GM21825 (cell line): Measurements from ENCODE around the gene PLCXD1.
A peak's percentile ranks its signal among the peaks of the same experiment; 100 is the strongest.
"Not testable (repeated sequence)": the region's sequence is repeated elsewhere in the genome, so short reads cannot be mapped to it uniquely, and the experiment has no call there.

Experiments used
- ATAC-seq: cut with Tn5 transposase; IDR thresholded peaks from one replicate; pipeline ENCODE4 v1.9.1; 2021; ENCODE audit warnings: mild to moderate bottlenecking, moderate library complexity; ENCODE audit not compliant: unreplicated experiment

PLCXD1 gene

DNA sequence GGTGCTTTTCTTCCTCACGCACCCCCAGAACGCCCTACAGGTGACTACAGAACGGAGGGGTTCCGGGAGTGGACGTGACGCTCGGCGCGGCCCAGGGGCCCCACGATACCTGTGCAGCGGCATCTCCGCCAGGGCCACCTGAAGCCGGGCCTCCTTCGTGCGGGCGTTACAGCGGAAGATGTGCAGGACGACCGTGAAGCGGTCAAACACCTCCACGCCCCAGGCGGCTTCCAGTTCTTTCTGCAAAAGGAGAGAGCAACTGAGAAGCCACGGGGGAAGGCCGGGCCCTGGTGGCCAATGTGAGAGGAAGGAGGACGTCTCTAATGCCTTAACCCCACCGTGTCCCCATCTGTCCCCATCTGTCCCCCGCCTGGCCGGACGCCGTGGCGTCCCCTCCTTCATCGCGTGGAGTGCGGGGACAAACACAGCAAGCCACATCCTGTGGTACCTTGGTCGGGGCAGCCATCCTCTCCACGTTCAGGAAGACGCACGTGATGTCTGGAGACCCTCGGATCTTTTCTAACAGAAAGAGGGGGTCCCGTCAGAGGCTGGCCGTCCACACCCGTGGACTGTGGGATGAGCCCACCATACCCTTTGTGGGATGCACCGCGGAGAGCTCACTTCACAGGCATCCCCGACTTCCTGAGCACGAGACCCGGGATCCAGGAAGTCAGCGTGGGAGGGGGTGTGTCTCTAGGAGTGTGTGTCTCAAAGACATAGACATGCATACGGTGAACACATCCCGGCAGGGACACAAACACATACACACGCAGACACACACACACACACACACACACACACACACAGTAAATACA lies 33.8 kb downstream of the PLCXD1 start:
- no peak for ATAC-seq

DNA sequence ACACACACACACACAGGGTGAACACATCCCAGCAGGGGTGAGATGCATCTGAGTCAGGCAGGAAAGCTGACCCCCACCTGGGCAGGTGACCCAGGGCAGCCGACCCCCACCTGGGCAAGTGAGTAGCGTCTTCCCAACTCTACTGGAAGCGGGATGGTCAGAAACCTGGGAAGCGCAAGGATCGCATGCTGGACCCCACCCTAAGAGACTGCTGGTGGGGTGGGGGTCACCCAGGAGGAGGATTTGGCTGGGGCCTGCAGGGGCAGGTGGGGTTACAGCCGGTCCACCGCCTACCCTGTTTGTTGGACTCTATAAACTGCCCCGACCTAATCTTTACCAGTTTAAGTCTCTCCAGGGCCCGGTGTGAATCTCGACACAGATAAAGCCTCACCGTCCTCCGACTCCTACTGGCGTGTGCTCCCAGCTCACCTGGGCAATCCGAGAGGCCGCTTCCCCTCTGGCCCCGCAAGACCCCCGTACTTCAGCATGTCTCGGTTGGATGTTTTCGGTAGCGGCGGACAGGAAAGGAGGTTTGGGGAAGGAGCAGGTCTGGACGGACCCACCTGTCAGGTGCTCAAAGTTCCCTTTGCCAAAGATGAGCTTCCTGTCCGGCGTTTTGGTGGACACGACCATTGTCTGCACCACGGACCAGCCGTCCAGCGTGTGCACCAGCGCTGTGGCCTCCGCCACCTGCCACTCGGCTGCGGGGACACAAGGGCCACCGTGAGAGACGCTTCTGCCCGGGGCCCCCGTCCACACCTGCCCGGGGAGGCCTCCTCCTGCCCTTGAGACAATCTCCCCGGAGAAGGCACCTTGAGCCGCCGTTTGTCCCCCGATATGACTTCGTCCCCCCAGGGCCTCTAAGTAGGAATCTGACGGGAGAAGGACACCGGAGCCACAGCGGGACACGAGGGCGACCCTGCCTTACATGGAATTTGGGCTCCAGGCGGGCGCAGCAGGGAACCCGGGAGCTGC lies 35.5 kb downstream of the PLCXD1 start:
- ATAC-seq = no peak

GRCh38 chrX:317424-318067 lies 36.4 kb downstream of the PLCXD1 start:
- ATAC-seq = no peak

DNA sequence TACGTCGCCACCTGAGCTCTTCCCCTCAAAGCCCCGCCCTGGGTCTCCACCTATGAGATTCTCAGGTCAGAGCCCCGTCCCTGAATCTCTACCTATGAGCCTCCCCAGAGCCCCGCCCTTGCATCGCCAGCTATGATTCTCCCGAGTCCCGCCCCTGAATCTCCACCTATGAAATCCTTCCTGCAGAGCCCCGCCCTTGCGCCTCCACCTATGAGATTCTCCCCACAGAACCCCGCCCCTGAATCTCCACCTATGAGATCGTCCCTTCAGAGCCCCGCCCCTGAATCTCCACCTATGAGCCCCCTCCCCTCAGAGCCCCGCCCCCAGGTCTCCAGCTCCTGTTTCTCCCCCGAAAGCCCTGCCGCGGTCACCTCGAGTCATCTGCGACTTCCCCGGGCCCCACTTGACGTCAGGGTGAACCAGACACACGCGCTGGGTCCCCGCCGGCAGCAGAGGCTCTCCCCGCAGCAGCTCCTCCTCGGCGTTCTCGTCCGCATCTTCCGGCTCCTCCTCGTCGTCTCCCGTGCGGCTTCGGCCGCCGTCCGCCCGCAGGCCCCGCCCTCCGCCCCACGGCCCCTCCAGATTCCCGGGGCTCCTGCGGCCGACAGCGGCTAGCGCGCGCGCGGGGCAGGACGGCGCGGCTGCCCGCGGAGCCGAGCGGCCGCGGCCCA lies 37.0 kb downstream of the PLCXD1 start:
- peak; percentile 59 for ATAC-seq

GRCh38 chrX:318739-319578 lies 37.8 kb downstream of the PLCXD1 start, which contains the start of gene GTPBP6:
Gene GTPBP6, minus strand, starts transcription at chrX:318796. Its CDS starts 9 bp downstream, at chrX:318787.
- peak; percentile 81 for ATAC-seq

DNA sequence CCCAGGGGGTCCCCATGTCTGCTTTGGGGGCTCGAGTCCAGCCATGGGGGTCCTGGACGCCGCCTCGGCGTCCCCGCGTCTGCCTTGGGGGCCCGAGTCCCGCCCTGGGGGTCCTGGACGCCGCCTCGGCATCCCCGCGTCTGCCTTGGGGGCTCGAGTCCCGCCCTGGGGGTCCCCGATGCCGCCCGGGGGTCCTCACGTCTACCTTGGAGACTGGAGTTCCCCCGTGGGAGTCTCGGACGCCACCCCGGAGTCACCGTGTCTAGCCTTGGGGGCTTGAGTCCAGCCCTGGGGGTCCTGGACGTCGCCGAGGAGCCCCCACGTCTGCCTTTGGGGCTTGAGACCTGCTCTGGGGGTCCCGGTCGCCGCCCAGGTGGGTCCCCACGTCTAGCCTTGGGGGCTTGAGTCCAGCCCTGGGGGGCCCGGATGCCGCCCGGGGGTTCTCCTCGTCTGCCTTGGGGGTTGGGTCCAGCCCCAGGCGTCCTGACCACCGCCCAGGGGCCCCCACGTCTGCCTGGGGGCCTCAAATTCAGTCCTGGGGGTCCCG lies 38.5 kb downstream of the PLCXD1 start:
- no peak for ATAC-seq

DNA sequence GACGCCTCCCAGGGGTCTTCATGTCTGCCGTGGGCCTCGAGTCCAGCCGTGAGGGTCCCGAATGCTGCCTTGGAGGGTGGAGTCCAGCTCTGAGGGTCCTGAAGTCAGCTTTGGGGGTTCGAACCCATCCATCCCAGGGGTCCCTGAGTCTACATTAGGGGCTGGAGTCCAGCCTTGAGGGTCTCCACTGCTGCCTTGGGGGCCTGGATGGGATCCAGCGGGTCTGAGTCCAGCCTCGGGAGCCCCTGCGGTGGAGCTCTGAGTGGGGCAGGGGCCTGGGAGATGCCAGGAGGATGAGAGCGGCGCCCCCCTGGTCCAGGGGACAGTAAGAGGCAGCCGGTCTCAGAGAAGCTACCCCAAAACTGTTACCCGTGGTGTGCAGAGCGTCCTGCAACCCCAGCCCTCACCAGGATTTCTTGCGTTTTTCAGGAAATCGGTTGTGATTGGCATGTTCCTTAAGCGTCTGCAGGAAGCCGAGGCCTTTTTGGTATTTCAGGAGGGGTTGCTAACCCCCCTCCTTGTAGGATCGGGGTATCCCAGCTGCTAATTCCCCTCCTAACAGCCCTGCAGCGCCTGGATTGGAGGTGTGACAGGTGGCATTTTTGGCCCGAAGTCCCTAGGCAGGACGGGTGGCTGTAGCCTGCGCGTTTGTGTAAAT lies 39.1 kb downstream of the PLCXD1 start:
- ATAC-seq = no peak

DNA sequence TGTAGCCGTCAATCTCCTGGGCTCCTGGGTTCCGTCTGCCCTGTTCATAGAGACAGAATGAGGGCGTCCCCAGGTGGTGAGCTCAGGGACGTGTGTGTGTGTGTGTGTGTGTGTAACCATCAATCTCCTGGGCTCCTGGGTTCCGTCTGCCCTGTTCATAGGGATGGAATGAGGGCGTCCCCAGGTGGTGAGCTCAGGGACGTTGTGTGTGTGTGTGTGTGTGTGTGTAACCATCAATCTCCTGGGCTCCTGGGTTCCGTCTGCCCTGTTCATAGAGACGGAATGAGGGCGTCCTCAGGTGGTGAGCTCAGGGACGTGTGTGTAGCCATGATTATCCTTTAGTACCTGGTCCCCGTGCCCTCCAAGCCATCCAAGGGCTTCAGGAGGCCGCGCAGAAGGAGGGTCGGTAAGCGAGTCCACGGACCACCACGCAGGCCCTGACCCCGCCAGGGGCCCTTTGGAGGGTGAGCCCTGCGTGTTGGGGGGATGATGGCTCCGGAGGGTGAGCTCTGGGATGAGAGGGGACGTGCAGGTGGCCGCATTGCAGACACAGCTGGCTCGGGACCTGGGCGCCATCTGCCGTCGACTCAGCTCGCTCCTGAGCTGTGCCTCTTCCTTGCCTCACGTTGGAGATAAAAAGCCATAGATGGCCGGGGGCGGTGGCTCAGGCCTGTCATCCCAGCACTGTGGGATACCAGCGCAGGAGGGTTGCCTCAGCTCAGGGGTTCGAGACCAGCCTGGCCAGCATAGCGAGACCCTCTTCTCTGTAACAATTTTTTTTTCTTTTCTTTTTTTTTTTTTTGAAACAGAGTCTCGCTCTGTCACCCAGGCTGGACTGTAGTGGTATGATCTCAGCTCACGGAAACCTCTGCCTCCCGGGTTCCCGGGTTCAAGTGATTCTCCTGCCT lies 42.8 kb downstream of the PLCXD1 start:
- peak; percentile 38 for ATAC-seq

- ATAC-seq = not testable (repeated sequence)
These were observed 43.5 kb downstream of the PLCXD1 start for GRCh38 chrX:324664-325063.

DNA sequence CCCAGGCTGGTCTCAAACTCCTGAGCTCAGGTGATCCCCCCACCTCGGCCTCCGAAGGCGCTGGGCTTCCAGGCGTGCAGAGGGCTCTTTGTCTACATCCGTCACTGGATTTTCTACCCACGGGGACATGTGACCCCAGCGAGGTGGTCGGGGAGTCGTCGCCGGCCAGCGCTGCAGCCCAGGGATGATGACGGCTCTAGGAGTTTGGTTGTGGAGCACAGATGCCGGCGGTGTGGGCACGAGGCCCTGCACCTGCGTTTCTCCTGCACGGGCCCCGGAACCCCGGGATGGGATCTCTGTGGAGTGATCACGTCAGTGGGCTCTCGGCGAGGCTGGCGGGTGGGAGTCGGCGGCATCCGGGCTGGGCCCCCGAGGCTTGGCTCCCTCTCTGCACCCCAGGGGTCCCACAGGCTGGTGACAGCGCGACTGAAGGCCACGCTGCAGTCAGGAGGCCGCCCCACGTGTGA lies 46.5 kb downstream of the PLCXD1 start:
- no peak for ATAC-seq

GRCh38 chrX:329291-329910 lies 48.2 kb downstream of the PLCXD1 start:
- ATAC-seq = no peak

DNA sequence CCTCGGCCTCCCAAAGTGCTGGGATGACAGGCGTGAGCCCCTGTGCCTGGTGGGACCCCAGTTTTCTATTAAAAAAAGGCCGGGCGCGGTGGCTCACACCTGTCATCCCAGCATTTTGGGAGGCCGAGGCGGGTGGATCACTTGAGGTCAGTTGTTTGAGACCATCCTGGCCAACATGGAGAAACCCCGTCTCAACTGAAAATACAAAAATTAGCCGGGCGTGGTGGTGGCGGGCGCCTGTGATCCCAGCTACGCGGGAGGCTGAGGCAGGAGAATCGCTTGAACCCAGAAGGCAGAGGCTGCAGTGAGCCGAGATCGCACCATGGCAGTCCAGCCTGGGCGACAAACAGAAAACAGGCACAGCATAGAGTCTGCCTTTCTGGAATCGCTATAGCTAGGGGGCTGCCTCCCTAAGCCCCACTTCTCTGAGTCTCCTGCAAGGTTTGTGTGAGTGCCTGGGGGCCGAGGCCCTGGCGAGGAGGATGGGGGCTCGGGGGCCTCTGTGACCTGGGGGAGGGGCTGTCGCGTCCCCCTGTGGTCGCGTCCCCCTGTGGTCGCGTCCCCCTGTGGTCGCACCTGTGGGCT lies 49.1 kb downstream of the PLCXD1 start:
- not testable (repeated sequence) for ATAC-seq

GRCh38 chrX:330726-331150 lies 49.6 kb downstream of the PLCXD1 start:
- no peak for ATAC-seq

DNA sequence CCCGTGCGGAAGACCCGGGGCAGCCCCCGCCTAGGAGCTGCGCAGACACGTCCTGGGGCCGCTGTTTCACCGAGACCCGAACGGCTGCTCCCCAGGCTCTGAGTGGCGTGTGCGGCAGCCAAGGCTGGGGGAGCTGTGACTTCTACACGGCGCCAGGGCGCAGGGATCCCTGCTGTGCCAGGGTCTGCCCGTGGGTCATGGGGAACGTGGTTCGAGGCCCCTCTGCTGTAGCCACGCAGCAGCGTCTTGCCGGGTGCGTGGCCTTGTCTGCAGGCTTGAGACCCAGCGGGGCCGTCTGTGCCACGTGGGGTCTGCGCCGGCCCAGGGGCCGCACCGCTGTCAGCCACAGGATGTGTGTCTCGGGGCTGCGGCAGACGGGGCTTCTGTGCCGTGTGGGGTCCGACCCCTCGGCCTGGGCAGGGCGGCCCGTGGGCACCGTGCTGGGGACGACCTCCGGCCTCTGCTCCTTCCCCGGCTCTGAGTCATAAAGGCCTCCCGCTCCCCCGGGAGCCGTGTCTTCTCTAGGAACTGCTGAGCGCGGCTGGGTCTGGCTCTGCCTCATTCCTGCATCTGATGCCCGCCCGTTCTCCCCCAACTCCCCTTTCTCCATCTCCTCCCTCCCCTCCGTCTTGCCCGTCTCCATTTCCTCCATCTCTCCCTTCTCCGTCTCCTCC lies 50.1 kb downstream of the PLCXD1 start:
- no peak for ATAC-seq

- no peak for ATAC-seq
These were observed 50.8 kb downstream of the PLCXD1 start for GRCh38 chrX:331825-332495.

GRCh38 chrX:332496-332860 lies 51.3 kb downstream of the PLCXD1 start:
- no peak for ATAC-seq
